KOPT-K1 (cell line): Measurements from ENCODE around the gene PRSS21.

Source experiments
- H3K27ac ChIP-seq: fragments of 200-600 bp; sonication (generic); 2 replicates; pipeline ENCODE4 v1.5.1; 2016; ENCODE audit warnings: antibody characterized with exemption, mild to moderate bottlenecking, low read depth, low read length; ENCODE audit not compliant: poor library complexity, severe bottlenecking
- H3K36me3 ChIP-seq: fragments of 200-600 bp; sonication (generic); 2 replicates; pipeline ENCODE4 v1.5.1; 2017; ENCODE audit warnings: antibody characterized with exemption, mild to moderate bottlenecking, low read length, moderate library complexity; ENCODE audit not compliant: insufficient read depth
- H3K9me3 ChIP-seq: fragments of 200-600 bp; sonication (generic); 2 replicates; pipeline ENCODE4 v1.5.1; 2017; ENCODE audit warnings: antibody characterized with exemption, low read length, mild to moderate bottlenecking; ENCODE audit not compliant: insufficient read depth, poor library complexity, severe bottlenecking

PRSS21 gene

DNA sequence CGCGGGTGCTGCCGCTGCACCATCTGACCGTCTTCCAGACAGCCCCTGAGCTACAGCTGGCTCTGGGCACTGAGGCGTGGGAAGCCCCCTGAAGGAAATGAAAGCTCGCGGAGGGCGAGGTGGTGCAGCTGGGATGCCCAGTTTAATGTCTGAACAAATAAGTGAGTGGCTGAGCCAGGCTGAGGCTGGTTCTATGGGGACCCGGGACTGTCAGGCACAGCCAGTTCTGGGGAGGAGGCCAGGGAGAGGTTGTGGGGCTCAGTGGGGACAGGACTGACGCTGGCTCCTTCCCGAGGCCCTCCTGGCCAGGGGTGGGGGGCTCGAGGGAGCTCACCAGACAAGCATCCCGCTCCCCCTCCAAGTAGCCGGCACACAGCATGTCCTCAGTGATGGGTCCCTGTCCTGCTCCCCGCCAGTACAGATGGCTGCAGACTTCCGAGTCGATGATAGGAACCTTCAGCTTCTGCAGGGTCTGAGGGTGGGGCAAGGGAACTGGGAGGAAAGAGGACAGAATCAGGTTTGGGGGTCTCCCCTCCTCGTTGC, 36.6 kb downstream of the PRSS21 start:
- no peaks in the 10 kb centered on the region for H3K36me3 ChIP-seq
- H3K9me3 ChIP-seq, result peaks cover 10% of the 10 kb centered on the region
- no peak overlapping the region for H3K27ac ChIP-seq

GRCh38 chr16:2854700-2855309, 37.8 kb downstream of the PRSS21 start:
- Histone ChIP-seq H3K36me3 (no peaks in the 10 kb centered on the region), H3K27ac (no peak overlapping the region), H3K9me3 (peaks cover 10% of the 10 kb centered on the region)

DNA sequence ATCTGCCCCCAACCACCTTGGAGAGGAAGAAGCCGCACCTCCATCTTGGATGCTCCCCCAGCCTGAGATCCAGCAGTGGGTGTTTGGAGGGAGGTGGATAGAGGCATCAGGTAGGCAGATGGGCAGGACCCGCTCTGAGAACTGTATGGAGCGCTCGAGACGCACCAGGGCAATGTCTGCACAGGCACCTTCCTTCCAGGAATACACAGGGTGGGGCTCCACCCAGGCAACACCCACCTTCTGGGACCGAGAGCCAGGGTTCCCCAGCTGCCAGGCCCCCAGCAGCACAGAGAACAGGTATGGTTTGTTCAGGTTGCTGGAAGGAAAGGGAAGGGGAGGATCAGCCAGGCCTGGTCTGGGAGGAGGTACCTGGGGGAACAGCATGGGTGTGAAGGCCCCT, 38.5 kb downstream of the PRSS21 start:
- no peak overlapping the region for H3K27ac ChIP-seq
- H3K9me3 ChIP-seq, result peaks cover 12% of the 10 kb centered on the region
- no peaks in the 10 kb centered on the region for H3K36me3 ChIP-seq

DNA sequence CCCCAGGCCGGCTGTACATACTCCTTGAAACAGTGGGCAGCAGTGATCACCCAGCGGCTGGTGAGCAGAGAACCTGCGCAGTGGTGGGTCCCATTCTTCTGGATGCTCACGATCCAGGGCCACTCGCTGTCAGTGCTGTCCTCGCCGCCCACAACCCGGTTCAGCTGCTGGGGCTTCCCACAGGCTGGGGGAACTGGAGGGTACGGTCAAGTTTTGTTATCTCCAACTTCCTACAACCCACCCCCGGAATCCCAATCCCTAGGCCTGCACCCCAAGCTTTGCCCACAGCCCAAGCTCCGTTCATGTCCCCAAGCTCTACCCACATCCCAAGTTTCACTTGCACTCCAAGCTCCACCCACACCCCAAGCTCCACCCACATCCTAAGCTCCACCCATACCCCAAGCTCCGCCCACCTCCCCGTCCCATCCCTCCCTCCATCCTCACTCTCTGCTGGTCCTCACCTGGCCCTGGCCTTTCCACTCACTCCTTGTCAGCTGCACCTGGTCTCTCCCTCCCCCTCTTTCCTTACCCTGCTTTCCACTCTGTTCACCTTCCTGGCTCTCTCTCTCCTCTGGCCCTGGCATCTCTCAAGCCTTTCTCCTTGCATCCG, 39.1 kb downstream of the PRSS21 start:
- H3K36me3 ChIP-seq, result no peaks in the 10 kb centered on the region
- H3K27ac ChIP-seq, result no peak overlapping the region
- peaks cover 18% of the 10 kb centered on the region for H3K9me3 ChIP-seq

DNA sequence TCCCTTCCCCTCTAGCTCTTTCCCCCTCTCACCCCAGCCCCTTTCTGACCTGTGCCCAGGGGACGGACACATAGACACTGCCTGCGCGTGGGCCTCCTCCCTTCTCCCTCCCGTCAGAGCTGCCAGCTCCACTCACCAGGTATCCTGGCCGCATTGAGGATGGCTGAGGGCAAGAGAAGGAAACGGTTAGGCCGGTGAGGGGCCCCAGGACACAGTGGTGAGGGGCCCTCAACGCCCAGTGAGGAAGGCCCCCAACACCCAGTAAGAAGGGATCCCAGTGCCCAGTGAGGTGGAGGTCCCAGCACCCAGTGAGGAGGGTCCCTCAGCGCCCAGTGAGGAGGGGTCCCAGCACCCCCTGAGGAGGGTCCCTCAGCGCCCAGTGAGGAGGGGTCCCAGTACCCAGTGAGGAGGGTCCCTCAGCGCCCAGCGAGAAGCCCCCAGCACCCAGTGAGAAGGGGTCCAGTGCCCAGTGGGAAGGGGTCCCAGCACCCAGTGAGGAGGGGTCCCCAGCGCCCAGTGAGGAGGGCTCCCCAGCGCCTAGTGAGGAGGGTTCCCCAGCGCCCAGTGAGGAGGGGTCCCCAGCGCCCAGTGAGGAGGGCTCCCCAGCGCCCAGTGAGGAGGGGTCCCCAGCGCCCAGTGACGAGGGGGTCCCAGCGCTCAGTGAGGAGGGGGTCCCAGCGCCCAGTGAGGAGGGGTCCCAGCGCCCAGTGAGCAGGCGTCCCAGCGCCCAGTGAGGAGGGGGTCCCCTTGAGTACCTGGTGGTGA, 39.8 kb downstream of the PRSS21 start:
- no peak overlapping the region for H3K27ac ChIP-seq
- no peaks in the 10 kb centered on the region for H3K36me3 ChIP-seq
- peaks cover 21% of the 10 kb centered on the region for H3K9me3 ChIP-seq

- Histone ChIP-seq H3K36me3 (no peaks in the 10 kb centered on the region), H3K27ac (no peak within 1 kb of the TSS), H3K9me3 (peaks cover 21% of the 10 kb centered on the region)
Measured at GRCh38 chr16:2857451-2858244, 40.6 kb downstream of the PRSS21 start, which contains the start of gene PRSS22. TSS of gene PRSS22 (minus strand) at chr16:2858170. CDS start at chr16:2858104, 66 bp downstream.

- Histone ChIP-seq H3K9me3 (peaks cover 21% of the 10 kb centered on the region), H3K36me3 (no peaks in the 10 kb centered on the region), H3K27ac (no peak overlapping the region)
Measured at GRCh38 chr16:2858245-2859025, 41.4 kb downstream of the PRSS21 start.

DNA sequence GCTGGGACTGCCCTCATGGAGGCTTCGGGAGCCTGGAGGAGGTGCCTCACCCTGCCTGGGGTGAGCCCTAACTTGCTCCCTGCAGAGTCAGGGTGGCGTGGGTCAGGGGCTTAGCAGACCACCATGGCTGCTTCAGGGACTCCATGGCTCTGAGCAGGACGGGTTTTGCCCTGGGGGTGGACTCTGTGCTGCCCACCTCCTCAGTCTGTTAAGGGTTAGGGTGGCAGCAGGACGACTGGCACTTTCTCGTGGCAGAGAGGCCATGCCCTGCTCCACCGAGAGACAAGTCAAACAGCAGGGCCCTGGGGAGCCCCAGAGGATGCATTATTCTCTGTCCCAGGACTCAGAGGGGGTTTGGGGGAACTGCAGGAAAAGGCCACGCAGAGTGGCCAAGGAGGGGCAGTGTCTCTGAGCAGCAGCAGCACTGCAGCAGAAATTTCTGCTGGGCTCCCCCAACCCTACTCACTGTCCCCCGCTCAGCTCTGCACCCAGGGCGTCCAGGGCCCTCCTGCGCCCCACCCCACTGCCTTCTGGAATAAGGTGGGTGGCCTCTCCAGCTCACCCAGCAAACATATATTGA, 42.7 kb downstream of the PRSS21 start:
- Histone ChIP-seq H3K27ac (no peak overlapping the region), H3K9me3 (peaks cover 12% of the 10 kb centered on the region), H3K36me3 (no peaks in the 10 kb centered on the region)

- Histone ChIP-seq H3K36me3 (no peaks in the 10 kb centered on the region), H3K27ac (no peak overlapping the region), H3K9me3 (peaks cover 11% of the 10 kb centered on the region)
Measured at GRCh38 chr16:2860826-2861567, 44.0 kb downstream of the PRSS21 start.

- no peaks in the 10 kb centered on the region for H3K36me3 ChIP-seq
- H3K27ac ChIP-seq, result no peak overlapping the region
- H3K9me3 ChIP-seq, result peaks cover 8% of the 10 kb centered on the region
Measured at GRCh38 chr16:2865651-2866050, 48.6 kb downstream of the PRSS21 start.

- no peak overlapping the region for H3K27ac ChIP-seq
- no peaks in the 10 kb centered on the region for H3K36me3 ChIP-seq
- peaks cover under 1% of the 10 kb centered on the region for H3K9me3 ChIP-seq
Measured at GRCh38 chr16:2866431-2866830, 49.4 kb downstream of the PRSS21 start.

- Histone ChIP-seq H3K27ac (peak overlapping the region; percentile 73), H3K9me3 (no peaks in the 10 kb centered on the region), H3K36me3 (no peaks in the 10 kb centered on the region)
Measured at GRCh38 chr16:2867661-2867986, 50.6 kb downstream of the PRSS21 start.

- no peaks in the 10 kb centered on the region for H3K9me3 ChIP-seq
- H3K36me3 ChIP-seq, result no peaks in the 10 kb centered on the region
- peak overlapping the region; percentile 73 for H3K27ac ChIP-seq
Measured at GRCh38 chr16:2867987-2868789, 51.2 kb downstream of the PRSS21 start.
